Stimulated activated CD8-positive, alpha-beta memory T cell treated with anti-CD3 and anti-CD28 coated beads, Interleukin-4, amount 100 ng/mL, for 1 hour (primary cell): Measurements from ENCODE around the gene SUPT20H.
A peak's percentile ranks its signal among the peaks of the same experiment; 100 is the strongest.

ENCODE experiments used
- DNase-seq, 2 donors: peaks; one replicate each; pipeline ENCODE4 v3.0.0-alpha.2; 2020; ENCODE audit warnings: low read depth in 2 of 2, low spot score in 1 of 2

SUPT20H gene

DNA sequence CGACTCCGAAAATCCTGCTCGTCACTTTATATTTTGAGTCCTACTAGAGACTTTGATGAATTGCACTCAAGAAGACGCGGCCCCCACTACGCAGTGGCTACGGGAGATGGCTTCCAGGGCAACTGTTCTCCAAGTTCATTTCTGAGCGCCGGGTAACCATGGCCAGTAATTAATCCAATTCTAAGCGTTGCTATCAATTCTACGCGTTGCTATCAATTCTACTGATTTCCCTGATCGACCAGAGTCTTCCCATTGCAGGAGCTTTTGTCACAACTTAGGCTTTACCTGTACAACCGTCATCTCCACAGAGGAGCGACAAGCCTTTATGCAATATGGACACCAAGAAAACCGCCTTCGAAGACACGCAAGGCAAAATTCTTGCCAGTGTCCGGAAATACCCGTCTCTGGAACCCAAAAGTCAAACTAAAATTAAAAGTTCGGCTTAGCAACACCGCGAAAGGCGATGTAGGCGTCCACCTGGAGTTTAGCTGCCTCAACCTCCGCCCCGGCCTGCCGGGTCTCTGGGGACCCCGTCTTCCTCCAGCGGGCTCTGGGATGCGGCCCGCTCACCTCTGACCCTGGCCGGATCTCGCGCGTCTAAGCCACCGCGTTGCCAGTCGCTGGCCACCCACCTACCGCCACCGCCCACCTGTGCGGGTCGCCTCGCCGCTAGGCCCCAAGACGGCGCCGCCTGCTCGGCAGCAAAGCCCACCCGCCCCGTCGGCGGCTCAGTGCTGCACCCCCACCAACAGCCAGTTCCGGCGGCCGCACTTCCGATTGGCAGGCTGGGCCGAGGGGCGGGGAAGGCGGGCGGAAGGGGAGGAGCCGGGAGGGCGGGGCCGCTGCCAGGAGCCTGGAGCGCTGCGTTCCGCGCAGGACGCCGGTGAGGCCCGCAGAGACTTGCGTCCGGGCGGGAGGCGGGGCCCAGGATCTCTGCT lies at the start of gene SUPT20H:
Gene SUPT20H (minus strand): TSS at position 779 of the 938 bp plus-strand sequence. CDS start 8,198 bp downstream, outside the sequence.
- DNase-seq = peak; percentile 87 to 88

DNA sequence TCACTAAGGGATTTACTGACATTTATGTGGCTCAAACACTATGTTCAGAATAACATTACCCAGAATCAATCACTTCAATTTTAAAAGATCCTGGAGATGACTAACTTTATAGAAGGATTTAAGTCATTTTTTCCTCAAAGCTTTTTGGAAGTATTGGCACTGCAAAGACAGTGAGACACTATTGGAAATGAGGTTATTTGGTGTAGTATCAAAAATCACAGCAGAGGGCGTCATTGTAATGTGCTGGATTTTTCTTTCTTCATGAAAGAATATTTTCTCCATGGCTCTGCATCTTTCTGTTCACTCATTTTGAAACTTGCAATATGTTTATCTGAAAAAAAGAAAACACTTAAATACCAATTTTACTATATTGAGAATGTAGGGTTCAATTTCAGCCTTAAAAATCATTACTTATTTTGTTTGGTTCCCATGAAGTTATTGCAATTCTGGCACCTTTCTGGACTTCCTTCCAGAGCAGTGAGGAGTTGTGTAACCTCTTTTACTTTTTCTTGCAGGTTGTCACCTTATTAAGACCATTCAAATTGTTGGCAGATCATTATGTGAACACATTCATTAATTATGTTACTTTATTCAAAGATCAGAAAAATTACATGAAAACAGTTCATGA lies 49.7 kb upstream of the SUPT20H start:
- no peak for DNase-seq

DNA sequence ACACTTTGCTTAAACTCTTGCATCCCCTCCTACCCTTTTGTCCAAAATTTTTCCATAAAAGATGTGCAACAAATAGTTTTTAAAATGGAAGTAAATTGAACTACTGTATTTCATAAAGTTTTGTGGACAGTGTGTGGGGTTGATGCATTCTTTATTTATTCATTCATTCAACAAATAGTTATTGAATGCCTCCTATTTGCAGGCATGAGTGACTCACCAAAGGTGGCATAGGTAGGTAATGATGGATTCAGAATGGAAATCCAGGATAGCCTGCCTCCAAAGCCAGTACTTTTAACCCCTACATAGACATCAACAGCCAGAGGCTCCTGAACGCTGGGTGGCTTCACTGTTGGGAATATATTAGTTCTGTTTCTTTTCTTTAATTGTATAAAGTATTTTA lies 48.4 kb upstream of the SUPT20H start:
- DNase-seq = no peak

DNA sequence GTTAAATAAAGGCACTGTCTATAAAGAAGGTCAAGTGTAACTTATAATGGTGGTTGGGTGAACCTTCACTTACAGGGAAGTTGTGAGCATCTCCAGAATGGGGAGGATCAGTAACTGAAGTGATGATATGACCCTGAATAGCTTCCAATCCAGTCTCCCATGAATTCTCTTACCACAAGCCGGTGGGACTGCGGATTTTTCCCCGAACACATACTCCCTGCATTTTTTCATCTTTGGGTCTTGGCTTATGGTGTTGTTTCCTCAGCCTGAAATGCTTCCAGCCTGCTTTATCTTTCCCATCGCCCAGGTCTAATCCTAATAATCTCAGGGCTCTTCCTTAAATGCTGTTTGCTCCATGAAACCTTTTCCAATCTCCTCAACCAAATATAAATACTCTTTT lies 48.0 kb upstream of the SUPT20H start:
- no peak for DNase-seq

DNA sequence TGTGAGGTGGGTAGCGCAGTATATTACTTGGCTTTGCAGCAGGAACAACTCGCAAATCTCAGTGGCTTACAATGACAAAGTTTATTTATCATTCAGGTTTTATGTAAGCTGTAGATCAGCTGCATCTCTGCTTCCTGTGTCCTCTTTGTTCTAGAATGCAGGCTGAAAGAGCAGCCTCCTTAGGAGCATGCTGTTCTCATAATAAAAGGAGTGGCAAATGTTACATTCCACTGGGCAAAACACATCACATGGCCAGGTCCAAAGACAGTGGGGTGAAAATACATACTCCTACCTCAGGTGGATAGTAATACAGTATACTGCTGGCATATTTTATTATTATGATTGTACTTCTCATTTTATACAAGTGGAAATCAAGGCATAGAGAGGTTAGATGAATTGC lies 47.2 kb upstream of the SUPT20H start:
- DNase-seq = no peak

DNA sequence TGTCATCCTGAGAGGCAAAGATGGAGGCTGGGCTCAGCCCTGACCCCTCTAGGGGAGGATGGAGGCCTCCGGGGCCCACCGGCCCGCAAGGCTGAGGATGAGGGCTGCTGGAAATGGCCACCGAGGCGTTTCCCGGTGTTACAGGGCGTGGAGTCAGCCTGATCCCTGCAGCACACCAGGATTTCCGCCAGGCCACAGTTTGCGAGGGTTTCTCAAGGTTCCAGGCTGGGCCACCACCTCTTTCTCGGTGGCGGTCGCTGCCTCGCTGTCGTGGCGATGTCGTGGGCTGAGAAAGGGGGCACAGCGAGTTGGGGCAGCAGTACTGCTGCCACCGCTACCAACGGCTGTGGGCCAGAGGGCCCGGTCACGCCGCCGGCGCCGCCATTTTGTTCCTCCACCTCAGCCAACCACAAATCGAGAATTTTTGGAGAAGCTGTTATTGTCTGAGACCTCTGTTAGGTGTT lies 45.8 kb upstream of the SUPT20H start, which contains the start of gene CSNK1A1L:
Gene CSNK1A1L (minus strand): TSS at position 414 of the 464 bp plus-strand sequence. CDS start 408 bp downstream, at position 6.
- no peak for DNase-seq

DNA sequence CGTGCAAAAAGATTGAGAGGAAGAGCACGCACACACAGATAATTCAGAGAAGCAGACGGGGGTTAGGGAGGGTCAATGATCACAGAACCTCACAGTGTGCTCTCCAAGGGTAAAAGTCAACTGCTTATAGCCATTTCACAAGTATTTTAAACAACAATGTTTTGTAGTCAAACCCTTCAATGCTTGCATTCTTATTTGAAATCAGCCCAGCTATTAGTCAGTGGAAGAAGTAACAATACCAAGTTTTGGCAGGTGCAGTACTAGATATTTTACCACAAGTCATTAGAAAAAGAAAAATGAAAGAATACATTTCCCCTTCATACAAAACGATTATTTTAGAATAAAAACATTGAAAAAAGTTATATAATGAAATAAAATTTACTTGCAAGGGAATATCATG lies 43.4 kb upstream of the SUPT20H start:
- no peak for DNase-seq

DNA sequence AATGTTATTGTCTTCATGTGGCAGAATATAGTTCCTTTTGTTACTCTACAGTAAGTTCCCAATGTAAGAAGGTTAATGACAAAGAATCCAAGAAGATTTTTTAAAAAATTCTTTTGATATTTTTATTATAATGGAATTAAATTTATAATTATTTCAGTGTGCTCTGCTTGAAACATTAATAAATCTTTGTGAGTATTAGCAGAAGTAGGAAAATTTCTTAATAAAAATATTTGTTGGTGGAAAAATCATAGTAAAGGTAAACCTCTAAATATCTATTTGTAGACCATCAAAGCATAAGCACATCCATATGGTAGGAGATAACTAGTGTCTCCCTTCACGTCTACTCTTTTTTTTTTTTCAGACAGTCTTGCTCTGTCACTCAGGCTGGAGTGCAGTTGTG lies 41.7 kb upstream of the SUPT20H start:
- no peak for DNase-seq

DNA sequence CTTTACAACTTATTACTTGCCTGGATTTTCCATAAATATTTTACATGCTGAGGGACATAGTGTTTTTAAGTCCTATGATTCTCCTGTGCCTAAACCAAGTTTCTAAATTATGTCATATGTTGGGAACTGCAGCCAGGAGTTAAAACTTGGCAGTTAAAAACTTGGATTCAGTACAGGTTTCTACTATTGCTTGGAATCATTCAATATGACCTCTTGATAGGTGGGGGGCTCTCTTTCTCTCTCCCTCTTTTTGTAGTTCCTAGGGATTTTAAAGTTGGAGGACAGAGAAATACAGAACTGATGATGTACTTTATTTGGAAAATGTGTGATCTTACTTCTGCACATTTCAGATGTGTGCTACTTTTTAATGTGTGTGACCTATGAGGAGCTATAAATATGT lies 41.2 kb upstream of the SUPT20H start:
- no peak for DNase-seq

DNA sequence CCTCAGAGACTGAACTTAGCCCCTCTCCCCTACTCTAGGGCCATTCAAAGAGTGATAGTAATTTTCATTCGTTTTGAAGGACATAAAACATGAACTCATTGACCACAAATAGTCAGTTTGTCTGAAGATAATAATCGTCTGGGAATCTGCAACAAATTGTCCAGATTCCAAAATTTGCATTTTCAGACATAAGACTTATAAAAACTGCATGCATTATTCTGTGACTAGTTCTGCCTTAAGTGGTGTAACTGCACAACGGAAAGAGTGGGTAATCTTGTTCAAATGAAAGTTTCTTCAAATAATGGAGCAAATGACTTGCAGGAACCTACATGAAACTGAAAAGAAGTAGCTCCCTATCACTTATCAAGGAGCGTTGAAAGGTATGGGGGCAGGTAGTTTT lies 37.6 kb upstream of the SUPT20H start:
- DNase-seq = no peak

DNA sequence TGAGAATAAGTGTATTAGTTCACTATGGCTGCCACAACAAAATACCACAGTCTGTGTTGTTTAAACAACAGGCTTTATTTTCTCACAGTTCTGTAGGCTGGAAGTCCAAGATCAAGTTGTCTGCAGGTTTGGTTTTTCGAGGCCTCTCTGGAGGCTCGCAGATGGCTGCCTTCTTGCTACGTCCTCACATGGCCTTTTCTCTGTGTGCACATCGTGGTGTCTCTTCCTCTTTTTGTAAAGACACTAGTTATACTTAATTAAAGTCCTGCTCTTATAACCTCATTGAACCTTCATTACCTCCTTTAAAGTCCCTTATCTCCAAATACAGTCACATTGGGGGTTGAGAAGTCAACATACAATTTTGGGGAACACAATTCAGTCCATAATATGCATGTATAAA lies 35.4 kb upstream of the SUPT20H start:
- no peak for DNase-seq

DNA sequence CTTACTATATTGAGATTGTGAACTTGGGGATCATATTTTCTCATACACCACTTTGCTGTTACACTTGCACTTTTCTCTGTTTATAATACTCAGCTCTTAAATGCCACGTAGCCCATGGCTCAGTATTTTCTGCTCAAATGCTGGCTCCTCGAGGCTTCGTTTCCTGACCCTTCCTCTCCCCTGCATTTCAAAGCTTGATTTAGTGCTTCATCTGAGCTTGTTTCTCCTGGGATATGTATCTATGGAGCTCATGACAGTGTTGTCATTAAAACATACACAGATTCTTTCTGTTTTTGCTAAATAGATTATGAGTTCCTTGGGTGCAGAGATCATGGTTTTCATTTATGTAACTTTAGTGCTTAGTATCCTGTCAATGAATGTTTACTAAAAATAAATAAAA lies 34.6 kb upstream of the SUPT20H start:
- no peak for DNase-seq

DNA sequence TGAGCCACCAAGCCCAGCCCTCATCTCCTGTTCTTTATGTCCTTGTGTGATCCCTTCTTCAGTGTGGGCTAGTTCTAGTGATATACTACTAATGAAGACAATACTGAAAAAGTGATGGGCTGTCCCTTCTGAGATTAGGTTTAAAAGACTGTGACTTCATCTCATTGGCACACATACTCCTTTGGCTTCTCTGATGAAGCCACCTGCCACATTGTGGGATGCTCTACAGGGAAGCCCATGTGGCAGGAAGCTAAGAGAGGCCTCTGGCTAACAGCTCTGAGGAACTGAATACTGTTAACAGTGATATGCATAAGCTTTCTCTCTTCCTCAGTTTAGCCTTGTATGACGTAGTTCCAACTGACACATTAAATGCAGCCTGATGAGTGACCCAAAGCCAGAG lies 32.3 kb upstream of the SUPT20H start:
- no peak for DNase-seq

DNA sequence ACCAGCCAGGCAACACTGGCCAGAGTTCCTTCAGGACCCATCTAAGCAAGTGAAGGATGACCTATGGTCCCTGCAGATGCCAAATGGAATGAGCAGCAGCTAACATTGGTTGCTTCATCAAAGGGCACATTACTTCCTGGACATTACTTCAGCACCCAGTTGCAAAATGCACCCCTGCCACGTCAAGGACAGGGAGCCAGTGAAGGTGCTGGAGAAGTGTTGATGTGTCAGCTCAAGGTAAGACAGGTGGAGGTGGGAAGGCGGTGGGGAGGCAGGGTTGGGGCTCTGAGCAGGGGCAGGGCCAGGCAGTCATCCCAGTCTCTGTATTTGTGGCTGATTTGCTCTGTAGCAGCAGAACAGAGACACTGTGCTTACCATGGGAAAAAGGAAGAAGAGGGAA lies 31.4 kb upstream of the SUPT20H start:
- DNase-seq = no peak

DNA sequence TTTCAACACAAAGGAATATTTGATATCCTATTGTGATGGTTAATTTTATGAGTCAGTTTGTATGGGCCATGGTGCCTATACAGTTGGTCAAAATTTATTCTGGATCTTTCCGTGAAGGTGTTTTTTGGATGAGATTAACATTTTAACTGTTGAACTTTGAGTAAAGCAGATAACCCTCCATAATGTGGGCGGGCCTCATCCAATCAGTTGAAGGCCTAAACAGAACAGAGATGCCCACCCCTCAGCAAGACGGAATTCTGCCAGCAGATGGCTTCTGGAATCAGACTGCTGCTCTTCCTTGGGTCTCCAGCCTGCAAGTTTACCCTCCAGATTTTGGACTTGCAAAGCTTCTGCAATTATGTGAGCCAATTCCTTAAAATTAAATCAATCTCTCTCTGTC lies 30.0 kb upstream of the SUPT20H start:
- no peak for DNase-seq

DNA sequence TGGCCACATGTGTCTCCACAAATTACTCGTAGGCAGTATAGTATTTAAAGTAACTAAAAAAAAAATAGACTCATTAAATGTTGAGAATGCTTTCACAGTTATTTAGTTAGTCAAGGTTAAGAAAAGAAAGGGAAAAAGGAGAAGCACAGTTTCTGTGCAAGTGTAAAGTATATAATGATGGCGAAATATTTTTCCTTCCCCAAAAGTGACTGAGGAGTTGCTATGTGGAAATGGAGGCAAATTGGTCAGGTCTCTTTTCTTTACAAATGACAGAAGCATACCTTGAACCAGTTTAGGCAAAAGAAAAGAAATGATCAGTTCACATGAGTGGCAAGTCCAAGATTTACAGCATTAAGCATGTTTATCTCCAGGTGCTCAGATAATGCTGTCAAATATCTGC lies 28.0 kb upstream of the SUPT20H start:
- no peak for DNase-seq

DNA sequence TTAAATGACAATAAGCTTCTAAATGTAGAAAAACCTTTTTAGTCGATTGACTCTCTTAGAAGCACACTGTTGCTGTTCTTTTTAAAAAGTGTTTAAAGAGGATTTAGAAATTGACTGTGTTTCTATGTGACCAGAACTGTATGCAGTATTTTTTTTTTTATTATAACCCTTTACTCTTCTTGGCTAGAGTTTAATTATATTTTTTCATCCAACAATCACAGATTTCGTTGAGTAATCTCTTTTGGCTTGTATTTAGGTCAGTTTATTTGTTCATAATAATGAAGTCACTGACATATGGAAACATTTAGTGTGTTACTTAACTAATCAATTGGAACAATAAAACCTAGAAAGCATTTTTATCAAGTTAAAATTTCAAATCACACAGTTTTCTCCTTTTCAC lies 26.1 kb upstream of the SUPT20H start:
- no peak for DNase-seq

DNA sequence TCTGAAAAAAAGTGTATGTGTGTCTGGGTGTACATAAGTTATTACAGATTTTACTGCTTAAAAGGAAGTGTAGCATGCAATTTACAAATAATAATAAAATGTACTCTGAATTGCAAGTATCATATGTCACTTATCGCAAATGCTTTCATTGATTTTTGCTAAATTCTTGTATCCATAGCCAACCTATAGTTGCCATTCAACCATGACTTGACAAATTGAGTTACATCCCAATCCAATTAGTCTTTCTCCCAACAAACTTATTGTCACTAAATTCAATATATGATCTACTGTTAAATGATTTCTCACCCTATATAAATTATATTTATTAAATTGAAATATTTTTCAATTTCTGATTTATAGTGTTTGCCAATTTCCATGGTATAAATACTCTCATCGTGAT lies 17.3 kb upstream of the SUPT20H start:
- no peak for DNase-seq

DNA sequence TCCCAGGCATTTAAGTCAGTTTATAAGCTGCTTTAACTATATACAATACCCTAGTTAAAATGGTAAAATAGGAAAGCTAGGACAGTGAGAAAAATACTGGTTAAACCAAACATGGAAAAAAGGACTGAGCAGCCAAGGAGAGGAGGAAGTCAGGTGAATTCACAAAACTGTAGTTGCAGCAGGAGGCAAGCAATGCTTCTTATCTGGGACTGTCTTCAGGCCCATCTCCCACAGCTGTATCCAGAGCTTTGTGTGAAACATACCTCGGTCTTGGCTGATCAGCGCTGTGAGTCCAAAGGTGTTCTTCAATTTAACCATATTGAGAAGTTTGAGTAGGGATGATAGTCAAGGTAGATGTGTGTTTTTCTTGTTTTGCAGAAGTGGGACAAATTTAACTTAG lies 15.7 kb upstream of the SUPT20H start:
- DNase-seq = no peak

DNA sequence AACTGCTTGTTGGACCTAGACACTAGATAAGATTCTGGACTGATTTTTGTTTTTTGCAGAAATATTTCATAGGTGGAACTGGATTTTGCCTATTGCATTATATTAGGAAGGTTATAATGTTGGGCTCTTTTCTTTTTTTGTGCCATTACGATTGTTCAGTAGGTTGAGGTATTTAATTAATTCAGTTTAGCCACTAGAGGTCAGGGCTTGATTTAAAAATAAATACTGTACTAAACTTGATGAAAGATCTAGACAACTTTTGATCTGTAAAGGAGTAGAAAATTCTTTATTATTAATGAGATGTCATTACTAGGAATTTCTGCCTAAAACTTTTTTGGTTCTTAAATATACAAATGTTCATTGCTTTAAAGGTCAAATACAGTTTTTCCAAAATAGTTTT lies 15.2 kb upstream of the SUPT20H start:
- no peak for DNase-seq

DNA sequence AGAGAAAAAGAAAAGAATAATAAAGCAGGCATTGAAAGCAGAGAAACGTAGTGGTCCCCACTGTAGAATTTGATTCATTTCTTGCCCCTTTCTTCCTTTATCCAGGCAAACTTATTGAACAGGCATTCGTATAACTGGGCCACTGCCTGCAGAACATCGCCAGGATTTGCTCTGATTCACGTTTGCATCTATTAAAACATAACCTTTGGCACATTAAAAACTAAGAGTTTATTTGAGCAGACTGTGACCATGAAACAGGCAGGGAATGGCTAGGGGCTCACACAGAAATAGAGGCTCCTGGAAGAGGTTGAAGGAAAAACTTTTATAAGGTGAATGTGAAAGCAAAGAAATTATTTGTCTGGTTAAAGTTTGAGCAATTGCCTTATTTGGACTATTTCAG lies 12.5 kb upstream of the SUPT20H start:
- DNase-seq = no peak

DNA sequence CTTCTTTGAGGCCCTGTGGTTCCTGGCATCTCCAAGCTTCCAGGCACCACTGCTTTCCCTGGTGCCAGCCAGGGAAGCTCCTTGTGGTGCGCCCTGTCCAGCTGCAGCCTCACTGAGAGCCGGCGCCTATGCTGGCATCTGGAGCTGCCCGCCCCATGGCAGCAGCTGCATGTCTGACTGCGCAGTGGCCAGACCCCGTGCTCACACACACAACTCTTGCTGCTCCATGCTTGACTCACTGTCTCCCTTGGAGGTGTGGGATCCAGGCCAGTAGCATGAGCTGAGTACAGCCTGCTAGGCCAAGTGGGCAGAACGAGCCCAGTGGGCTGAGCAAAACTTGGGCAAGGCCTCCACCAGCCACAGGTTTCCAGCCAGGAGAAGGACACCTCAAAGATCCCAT lies 11.5 kb upstream of the SUPT20H start:
- no peak for DNase-seq
